Measurements from ENCODE around the gene KIF7.

DNA sequence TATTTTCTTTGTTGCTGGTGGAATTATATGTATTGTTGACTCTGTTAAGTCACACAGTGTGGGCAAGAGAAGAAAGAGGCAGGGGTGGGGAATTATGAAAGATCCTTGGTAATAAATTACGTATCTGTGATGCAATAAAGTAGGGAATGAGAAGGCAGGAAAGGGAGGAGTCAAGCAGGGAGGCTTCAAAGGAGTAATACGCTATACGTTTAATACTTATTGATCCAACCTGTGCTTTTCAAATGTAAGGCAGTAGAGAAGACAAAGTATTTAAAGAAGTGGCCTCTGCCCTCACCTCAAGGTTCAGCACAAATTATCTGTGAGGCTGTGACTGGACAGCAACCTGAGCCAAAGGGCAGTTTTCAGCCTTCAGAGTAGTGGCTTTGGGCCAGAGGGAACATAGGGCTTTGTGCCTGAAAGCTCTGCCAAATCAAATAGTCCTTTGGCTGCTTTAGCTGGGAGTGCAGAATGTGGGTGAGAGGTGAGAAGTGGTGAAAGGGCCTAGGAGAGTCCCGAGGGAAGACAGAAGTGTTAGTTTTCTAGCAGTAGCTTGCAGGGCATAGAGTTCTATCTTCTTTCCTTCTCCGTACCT is 25.1 kb upstream of the KIF7 start:
- TF ChIP-seq, protein P1, sequence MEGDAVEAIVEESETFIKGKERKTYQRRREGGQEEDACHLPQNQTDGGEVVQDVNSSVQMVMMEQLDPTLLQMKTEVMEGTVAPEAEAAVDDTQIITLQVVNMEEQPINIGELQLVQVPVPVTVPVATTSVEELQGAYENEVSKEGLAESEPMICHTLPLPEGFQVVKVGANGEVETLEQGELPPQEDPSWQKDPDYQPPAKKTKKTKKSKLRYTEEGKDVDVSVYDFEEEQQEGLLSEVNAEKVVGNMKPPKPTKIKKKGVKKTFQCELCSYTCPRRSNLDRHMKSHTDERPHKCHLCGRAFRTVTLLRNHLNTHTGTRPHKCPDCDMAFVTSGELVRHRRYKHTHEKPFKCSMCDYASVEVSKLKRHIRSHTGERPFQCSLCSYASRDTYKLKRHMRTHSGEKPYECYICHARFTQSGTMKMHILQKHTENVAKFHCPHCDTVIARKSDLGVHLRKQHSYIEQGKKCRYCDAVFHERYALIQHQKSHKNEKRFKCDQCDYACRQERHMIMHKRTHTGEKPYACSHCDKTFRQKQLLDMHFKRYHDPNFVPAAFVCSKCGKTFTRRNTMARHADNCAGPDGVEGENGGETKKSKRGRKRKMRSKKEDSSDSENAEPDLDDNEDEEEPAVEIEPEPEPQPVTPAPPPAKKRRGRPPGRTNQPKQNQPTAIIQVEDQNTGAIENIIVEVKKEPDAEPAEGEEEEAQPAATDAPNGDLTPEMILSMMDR (IDR thresholded peaks at IDR 0.05): no peak
- TF ChIP-seq POLR2A (IDR thresholded peaks at IDR 0.05): no peak
